T-cell (primary cell): ENCODE results near the gene ARF6. TPM values are rescaled to one million over a fixed set of nuclear protein-coding genes. Genes with fewer than 3 reads are reported as not detected.
"Not testable (repeated sequence)": the region's sequence is repeated elsewhere in the genome, so short reads cannot be mapped to it uniquely, and the experiment has no call there.

ENCODE experiments used
- ATAC-seq, 4 experiments: fragments of 200-7000 bp in 3 of 4; fragments of 150-1000 bp in 1 of 4; cut with Tn5 transposase; replicated peaks in 1 of 4; 1 replicate in 3 of 4; 2 replicates in 1 of 4; pipeline ENCODE4 v1.10.0; 2021; ENCODE audit warnings: moderate library complexity in 3 of 4, mild to moderate bottlenecking in 2 of 4, moderate number of reproducible peaks in 1 of 4
- CTCF ChIA-PET, 2 donors: fragments of 300-600 bp; sonication (Branson Sonifier 250); formaldehyde crosslinking; loops; one replicate each; lab custom pipeline; 2022; ENCODE audit warnings: antibody characterized with exemption in 2 of 2; lab: Charles Lee
- POLR2A ChIA-PET, 2 donors: fragments of 300-600 bp; sonication (Branson Sonifier 250); formaldehyde crosslinking; loops; one replicate each; lab custom pipeline; 2022; ENCODE audit warnings: antibody characterized with exemption in 2 of 2; lab: Charles Lee
- DNase-seq, 35 experiments: peaks; one replicate each; pipeline versions ENCODE4 v3.0.0 to v3.0.0-alpha.2; 2013 to 2023
- H3K27ac ChIP-seq: one replicate; pipeline ENCODE4 v1.5.1; 2013; ENCODE audit warnings: low read length
- H3K27me3 ChIP-seq, 2 experiments: replicated peaks in 1 of 2; 1 replicate in 1 of 2; 2 replicates in 1 of 2; pipeline versions ENCODE4 v1.6.1 to v1.7.0; 2013; ENCODE audit warnings: low read length in 1 of 2, mixed read lengths in 1 of 2; ENCODE audit not compliant: control insufficient read depth in 2 of 2, insufficient read depth in 2 of 2; ENCODE audit errors: extremely low read depth in 1 of 2
- H3K36me3 ChIP-seq, 2 donors: 1 replicate in 1 of 2; 2 replicates in 1 of 2; pipeline versions ENCODE4 v1.6.1 to v1.7.0; 2013; ENCODE audit warnings: low read length in 1 of 2; ENCODE audit not compliant: control insufficient read depth in 2 of 2, insufficient read depth in 1 of 2; ENCODE audit errors: extremely low read depth in 1 of 2
- H3K4me1 ChIP-seq, 2 experiments: 1 replicate in 1 of 2; 2 replicates in 1 of 2; pipeline versions ENCODE4 v1.6.1 to v1.7.0; 2013; ENCODE audit warnings: low read length in 2 of 2, mixed read lengths in 1 of 2; ENCODE audit not compliant: insufficient read depth in 2 of 2, control insufficient read depth in 1 of 2; ENCODE audit errors: extremely low read depth in 1 of 2
- H3K4me3 ChIP-seq, 2 donors: 1 replicate in 1 of 2; 2 replicates in 1 of 2; pipeline versions ENCODE4 v1.5.1 to v1.7.0; 2013; ENCODE audit warnings: mild to moderate bottlenecking in 2 of 2, low read length in 1 of 2, moderate library complexity in 1 of 2; ENCODE audit not compliant: control insufficient read depth in 1 of 2; ENCODE audit errors: extremely low read depth in 1 of 2
- H3K9me3 ChIP-seq: 2 replicates; pipeline ENCODE4 v1.7.0; 2013
- H3K27ac Mint-ChIP-seq, 2 donors: one replicate each; pipeline ENCODE4 v1.8.0; 2020 to 2021; ENCODE audit warnings: mild to moderate bottlenecking in 2 of 2, mixed read lengths in 2 of 2
- H3K27me3 Mint-ChIP-seq, 2 donors: one replicate each; pipeline ENCODE4 v1.8.0; 2021 to 2022; ENCODE audit warnings: mixed read lengths in 2 of 2
- H3K36me3 Mint-ChIP-seq: one replicate; pipeline ENCODE4 v1.8.0; 2021; ENCODE audit warnings: mixed read lengths
- H3K4me1 Mint-ChIP-seq, 3 donors: one replicate each; pipeline ENCODE4 v1.8.0; 2020 to 2022; ENCODE audit warnings: mixed read lengths in 3 of 3, mild to moderate bottlenecking in 1 of 3
- H3K4me3 Mint-ChIP-seq, 3 donors: one replicate each; pipeline ENCODE4 v1.8.0; 2020 to 2022; ENCODE audit warnings: mild to moderate bottlenecking in 3 of 3, mixed read lengths in 3 of 3, moderate library complexity in 3 of 3
- H3K9me3 Mint-ChIP-seq, 3 donors: one replicate each; pipeline ENCODE4 v1.8.0; 2020 to 2022; ENCODE audit warnings: mixed read lengths in 3 of 3
- WGBS: methylation state at CpG from one replicate; pipeline ENCODE4 v1.1.5; 2013; ENCODE audit warnings: missing lambda C conversion rate; ENCODE audit not compliant: insufficient coverage; 5-methylcytosine and 5-hydroxymethylcytosine counted together
- total RNA-seq, 35 experiments: library from RNA in 6 of 35; stranded (reverse) in 6 of 35; fragments of 120-200 nt in 1 of 35; gene quantifications; one replicate each; pipeline versions ENCODE4 v1.2.1 to v1.2.4 and lab custom pipeline; 2013 to 2026

The ARF6 gene
- total RNA-seq, 5 donors from 2014 or later (not counting 1 experiment from before 2014, with no cell fraction given) = 72.0 to 111 (median 93.6) TPM

DNA sequence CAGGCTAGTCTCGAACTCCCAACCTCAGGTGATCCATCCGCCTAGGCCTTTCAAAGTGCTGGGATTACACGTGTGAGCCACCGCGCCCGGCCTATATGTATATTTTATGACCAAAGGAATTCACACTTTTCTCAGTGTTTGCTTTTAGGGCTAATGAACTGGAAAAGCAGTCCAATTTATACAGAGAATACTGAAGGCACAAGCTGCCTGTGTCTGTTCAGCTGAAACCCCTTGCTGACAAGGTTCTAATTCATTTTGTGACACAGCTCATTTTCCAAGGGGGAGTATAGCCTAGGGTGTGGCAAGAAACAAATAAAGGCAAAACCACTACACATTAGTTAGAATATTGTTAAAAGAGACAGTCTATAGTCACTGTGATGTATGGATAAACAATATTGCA, 22.0 kb upstream of the ARF6 start:
- H3K9me3 ChIP-seq = no peaks in the 10 kb centered on the region
- DNase-seq (no peak), ATAC-seq (no peak)
- ChIA-PET CTCF (interaction anchor here in 1 of 2 donors (0.6 kb wide), 1 partner anchor 28 kb away, joined by 3 read pairs; no protein-coding TSS in a partner anchor), POLR2A (interaction anchor here (0.5 to 1.0 kb wide), 2 partner anchors 8 to 215 kb away, joined by 3 read pairs; no protein-coding TSS in a partner anchor)
- H3K4me1 ChIP-seq = peaks cover 6 to 16% of the 10 kb centered on the region in 2 experiments
- Mint-ChIP-seq H3K9me3 (no peaks in the 10 kb centered on the region), H3K27me3 (no peaks in the 10 kb centered on the region), H3K36me3 (no peaks in the 10 kb centered on the region), H3K4me3 (no peak overlapping the region), H3K27ac (peak overlapping the region in 1 of 2 donors; percentile 49), H3K4me1 (peaks cover 12 to 28% (median 15%) of the 10 kb centered on the region in 3 donors)
- whole genome bisulfite sequencing = 100% methylated on average over 1 of the region's 6 CpGs
- no peak overlapping the region for H3K27ac ChIP-seq
- H3K4me3 ChIP-seq = no peak overlapping the region
- H3K36me3 ChIP-seq = no peaks in the 10 kb centered on the region
- no peaks in the 10 kb centered on the region for H3K27me3 ChIP-seq

DNA sequence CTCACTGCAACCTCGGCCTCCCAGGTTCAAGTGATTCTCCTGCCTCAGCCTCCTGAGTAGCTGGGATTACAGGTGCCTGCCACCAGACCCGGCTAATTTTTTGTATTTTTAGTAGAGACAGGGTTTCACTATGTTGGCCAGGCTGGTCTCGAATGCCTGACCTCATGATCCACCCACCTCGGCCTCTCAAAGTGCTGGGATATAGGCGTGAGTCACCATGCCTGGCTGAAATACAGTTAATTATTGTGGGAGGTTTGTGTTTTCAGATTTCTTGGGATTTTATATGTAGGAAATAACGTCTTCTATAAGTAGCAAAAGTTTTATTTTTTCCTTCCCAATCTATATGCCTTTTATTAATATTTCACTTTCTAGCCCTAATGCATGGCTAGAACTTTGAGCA, 19.3 kb upstream of the ARF6 start:
- H3K27ac ChIP-seq, DNase-seq, H3K27me3 ChIP-seq, H3K36me3 Mint-ChIP-seq, H3K27me3 Mint-ChIP-seq, H3K4me3 Mint-ChIP-seq, H3K9me3 Mint-ChIP-seq, ATAC-seq, H3K4me3 ChIP-seq, H3K36me3 ChIP-seq, H3K9me3 ChIP-seq, H3K4me1 ChIP-seq, H3K27ac Mint-ChIP-seq: not testable (repeated sequence)
- peaks cover 6 to 16% (median 8%) of the 10 kb centered on the region in 3 donors for H3K4me1 Mint-ChIP-seq
- WGBS = 100% methylated on average over 1 of the region's 6 CpGs
- POLR2A ChIA-PET = interaction anchor here in 1 of 2 donors (0.6 kb wide), 1 partner anchor 954 kb away, joined by 3 read pairs; no protein-coding TSS in a partner anchor
- CTCF ChIA-PET = interaction anchor here (0.6 to 0.8 kb wide), 2 partner anchors 217 to 231 kb away, joined by 3 read pairs; no protein-coding TSS in a partner anchor

DNA sequence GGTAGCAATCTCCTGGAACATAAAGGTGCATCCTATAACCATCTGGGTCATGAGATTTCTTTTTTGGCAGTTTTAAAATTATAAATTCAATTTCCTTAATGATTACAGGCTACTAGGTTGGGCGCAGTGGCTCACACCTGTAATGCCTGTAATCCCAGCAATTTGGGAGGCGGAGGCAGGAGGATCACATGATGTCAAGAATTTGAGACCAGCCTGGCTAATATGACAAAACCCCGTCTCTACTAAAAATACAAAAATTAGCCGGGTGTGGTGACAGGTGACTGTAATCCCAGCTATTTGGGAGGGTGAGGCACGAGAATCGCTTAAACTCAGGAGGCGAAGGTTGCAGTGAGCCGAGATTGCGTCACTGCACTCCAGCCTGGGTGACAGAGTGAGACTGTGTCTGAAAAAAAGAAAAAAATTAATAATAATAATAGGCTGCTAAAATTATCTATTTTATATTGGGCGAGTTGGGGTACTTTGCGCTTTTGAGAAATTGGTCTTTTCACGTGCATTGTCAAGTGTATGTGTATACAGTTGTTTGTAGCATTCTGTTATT, 17.2 kb upstream of the ARF6 start:
- ChIA-PET CTCF (interaction anchor here in 1 of 2 donors (0.9 kb wide), 2 partner anchors 13 to 113 kb away, joined by 3 to 4 read pairs; no protein-coding TSS in a partner anchor), POLR2A (interaction anchor here in 1 of 2 donors (0.8 kb wide), 1 partner anchor 10 kb away, joined by 3 read pairs; no protein-coding TSS in a partner anchor)
- Mint-ChIP-seq H3K9me3 (no peaks in the 10 kb centered on the region), H3K36me3 (no peaks in the 10 kb centered on the region), H3K27me3 (no peaks in the 10 kb centered on the region), H3K4me3 (no peak overlapping the region), H3K4me1 (peaks cover 12 to 17% (median 14%) of the 10 kb centered on the region in 3 donors), H3K27ac (no peak overlapping the region)
- WGBS = no CpG with 5 or more reads among the region's 12 CpGs
- Histone ChIP-seq H3K4me3 (no peak overlapping the region), H3K36me3 (no peaks in the 10 kb centered on the region), H3K27ac (no peak overlapping the region), H3K9me3 (no peaks in the 10 kb centered on the region), H3K4me1 (peaks cover 0 to 14% of the 10 kb centered on the region in 2 experiments), H3K27me3 (no peaks in the 10 kb centered on the region)
- no peak for DNase-seq
- no peak for ATAC-seq

DNA sequence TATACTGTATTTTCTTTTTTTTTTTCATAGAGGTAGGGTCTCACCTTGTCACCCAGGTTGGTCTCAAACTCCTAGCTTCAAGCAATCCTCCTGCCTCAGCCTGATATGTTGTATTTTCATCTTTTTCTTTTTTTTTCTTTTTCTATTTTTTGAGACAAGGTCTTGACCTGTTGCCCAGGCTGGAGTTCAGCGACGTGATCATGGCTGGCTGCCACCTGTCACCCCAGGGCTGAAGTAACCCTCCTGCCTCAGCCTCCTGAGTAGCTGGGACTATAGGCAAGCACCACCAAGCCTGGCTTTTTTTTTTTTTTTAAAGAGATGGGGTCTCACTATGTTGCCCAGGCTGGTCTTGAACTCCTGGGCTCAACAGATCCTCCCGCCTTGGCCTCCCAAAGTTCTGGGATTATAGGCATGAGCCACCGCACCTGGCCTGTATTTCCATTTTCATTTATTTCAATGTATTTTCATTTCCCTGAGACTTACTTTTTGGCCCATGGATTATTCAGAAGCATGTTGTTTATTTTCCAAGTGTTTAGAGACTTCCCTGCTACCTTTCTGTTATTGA, 16.2 kb upstream of the ARF6 start:
- H3K9me3 ChIP-seq = no peaks in the 10 kb centered on the region
- H3K4me3 Mint-ChIP-seq = no peak overlapping the region
- ChIA-PET POLR2A (interaction anchor here in 1 of 2 donors (0.7 to 0.8 kb wide), 2 partner anchors 9 to 31 kb away, joined by 3 to 4 read pairs; no protein-coding TSS in a partner anchor), CTCF (interaction anchor here (0.6 to 0.9 kb wide), 5 partner anchors 14 to 250 kb away, joined by 3 to 5 read pairs (median 3); no protein-coding TSS in a partner anchor)
- ATAC-seq (no peak), DNase-seq (no peak)
- H3K4me1 Mint-ChIP-seq = peaks cover 12 to 16% (median 15%) of the 10 kb centered on the region in 3 donors
- no peak overlapping the region for H3K27ac ChIP-seq
- no peaks in the 10 kb centered on the region for H3K27me3 ChIP-seq
- no peak overlapping the region for H3K4me3 ChIP-seq
- no peaks in the 10 kb centered on the region for H3K9me3 Mint-ChIP-seq
- no peaks in the 10 kb centered on the region for H3K36me3 ChIP-seq
- H3K4me1 ChIP-seq = peaks cover 0 to 14% of the 10 kb centered on the region in 2 experiments
- WGBS = no CpG with 5 or more reads among the region's 4 CpGs
- H3K36me3 Mint-ChIP-seq = no peaks in the 10 kb centered on the region
- no peaks in the 10 kb centered on the region for H3K27me3 Mint-ChIP-seq
- H3K27ac Mint-ChIP-seq = no peak overlapping the region

DNA sequence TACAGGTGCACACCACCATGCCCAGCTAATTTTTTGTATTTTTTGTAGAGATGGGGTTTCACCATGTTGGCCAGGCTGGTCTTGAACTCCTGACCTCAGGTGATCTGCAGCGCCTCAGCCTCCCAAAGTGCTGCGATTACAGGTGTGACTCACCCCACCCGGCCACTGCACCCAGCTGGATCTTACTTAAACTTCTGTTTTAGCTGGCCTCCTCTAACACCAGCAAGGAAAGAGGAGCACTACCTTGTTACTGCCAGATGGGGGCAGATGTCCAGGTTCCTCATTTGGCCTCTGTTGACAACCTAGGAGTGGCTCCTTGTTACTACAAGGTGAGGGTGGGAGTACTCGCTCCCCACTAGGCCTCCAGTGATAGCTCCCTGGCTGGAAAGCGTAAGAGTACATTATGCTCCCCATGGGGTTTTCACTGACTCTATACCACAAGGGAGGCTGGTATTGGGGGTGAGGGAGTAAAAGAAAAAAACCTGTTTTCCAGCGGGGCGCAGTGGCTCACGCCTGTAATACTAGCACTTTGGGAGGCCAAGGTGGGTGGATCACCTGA, 13.2 kb upstream of the ARF6 start:
- H3K9me3 ChIP-seq = no peaks in the 10 kb centered on the region
- peak overlapping the region; percentile 39 to 48 for H3K27ac Mint-ChIP-seq
- H3K4me3 Mint-ChIP-seq = no peak overlapping the region
- no peaks in the 10 kb centered on the region for H3K27me3 Mint-ChIP-seq
- H3K4me1 Mint-ChIP-seq = peaks cover 15 to 19% (median 15%) of the 10 kb centered on the region in 3 donors
- POLR2A ChIA-PET = interaction anchor here in 1 of 2 donors (0.6 to 0.7 kb wide), 2 partner anchors 17 to 130 kb away, joined by 3 to 8 read pairs; no protein-coding TSS in a partner anchor
- peaks cover 0 to 14% of the 10 kb centered on the region in 2 experiments for H3K4me1 ChIP-seq
- H3K36me3 ChIP-seq = no peaks in the 10 kb centered on the region
- whole genome bisulfite sequencing = 20% methylated on average over 3 of the region's 8 CpGs
- CTCF ChIA-PET = interaction anchor here (0.7 to 2.7 kb wide), 16 partner anchors 9 to 225 kb away, joined by 3 to 8 read pairs (median 4); no protein-coding TSS in a partner anchor
- H3K27ac ChIP-seq = peak overlapping the region; percentile 3
- DNase-seq (peak in 32 of 35 experiments; percentile 23 to 79 (median 46)), ATAC-seq (peak; percentile 73 to 91 (median 81))
- no peaks in the 10 kb centered on the region for H3K27me3 ChIP-seq
- H3K9me3 Mint-ChIP-seq = no peaks in the 10 kb centered on the region
- no peak overlapping the region for H3K4me3 ChIP-seq
- no peaks in the 10 kb centered on the region for H3K36me3 Mint-ChIP-seq
